Activated CD8-positive, alpha-beta T cell treated with anti-CD3 and anti-CD28 coated beads for 36 hours (primary cell): Measurements from ENCODE around the gene MRTFA. TPM values are rescaled to one million over a fixed set of nuclear protein-coding genes. Genes with fewer than 3 reads are reported as not detected.

ENCODE experiments used
- ATAC-seq: fragments of 200-7000 bp; cut with Tn5 transposase; one replicate; pipeline ENCODE4 v1.10.0; 2021; ENCODE audit warnings: mild to moderate bottlenecking, moderate library complexity
- CTCF ChIA-PET: fragments of 350-600 bp; sonication (Branson Sonifier 250); formaldehyde crosslinking; loops from one replicate; lab custom pipeline; 2021; ENCODE audit warnings: antibody characterized with exemption; lab: Charles Lee
- POLR2A ChIA-PET: fragments of 350-600 bp; sonication (Branson Sonifier 250); formaldehyde crosslinking; loops from one replicate; lab custom pipeline; 2021; ENCODE audit warnings: antibody characterized with exemption; lab: Charles Lee
- DNase-seq: peaks from one replicate; pipeline ENCODE4 v3.0.0-alpha.2; 2020
- H3K27ac Mint-ChIP-seq: one replicate; pipeline ENCODE4 v1.8.0; 2021; ENCODE audit warnings: mild to moderate bottlenecking, mixed read lengths
- H3K27me3 Mint-ChIP-seq: one replicate; pipeline ENCODE4 v1.8.0; 2021; ENCODE audit warnings: mixed read lengths
- H3K36me3 Mint-ChIP-seq: one replicate; pipeline ENCODE4 v1.8.0; 2021; ENCODE audit warnings: low read depth, mixed read lengths
- H3K4me1 Mint-ChIP-seq: one replicate; pipeline ENCODE4 v1.8.0; 2021; ENCODE audit warnings: low read depth, mixed read lengths
- H3K4me3 Mint-ChIP-seq: one replicate; pipeline ENCODE4 v1.8.0; 2021; ENCODE audit warnings: mild to moderate bottlenecking, moderate library complexity, mixed read lengths
- H3K9me3 Mint-ChIP-seq: one replicate; pipeline ENCODE4 v1.8.0; 2021; ENCODE audit warnings: mixed read lengths
- CTCF ChIP-seq: fragments of 200-600 bp; IDR thresholded peaks from one replicate; pipeline ENCODE4 v1.8.0; 2022; ENCODE audit warnings: antibody characterized with exemption, mild to moderate bottlenecking
- intact Hi-C: fragments of 100-400 bp; cut with micrococcal nuclease; formaldehyde crosslinking; loops from one replicate; pipeline ENCODE4 v1.10.0; 2022
- total RNA-seq, 2 experiments: library from RNA; stranded (reverse); gene quantifications; one replicate each; pipeline ENCODE4 v1.2.3, GENCODE V29; 2021

The MRTFA gene
- total RNA-seq, 2 experiments from 2014 or later: 37.4 to 40.0 TPM

DNA sequence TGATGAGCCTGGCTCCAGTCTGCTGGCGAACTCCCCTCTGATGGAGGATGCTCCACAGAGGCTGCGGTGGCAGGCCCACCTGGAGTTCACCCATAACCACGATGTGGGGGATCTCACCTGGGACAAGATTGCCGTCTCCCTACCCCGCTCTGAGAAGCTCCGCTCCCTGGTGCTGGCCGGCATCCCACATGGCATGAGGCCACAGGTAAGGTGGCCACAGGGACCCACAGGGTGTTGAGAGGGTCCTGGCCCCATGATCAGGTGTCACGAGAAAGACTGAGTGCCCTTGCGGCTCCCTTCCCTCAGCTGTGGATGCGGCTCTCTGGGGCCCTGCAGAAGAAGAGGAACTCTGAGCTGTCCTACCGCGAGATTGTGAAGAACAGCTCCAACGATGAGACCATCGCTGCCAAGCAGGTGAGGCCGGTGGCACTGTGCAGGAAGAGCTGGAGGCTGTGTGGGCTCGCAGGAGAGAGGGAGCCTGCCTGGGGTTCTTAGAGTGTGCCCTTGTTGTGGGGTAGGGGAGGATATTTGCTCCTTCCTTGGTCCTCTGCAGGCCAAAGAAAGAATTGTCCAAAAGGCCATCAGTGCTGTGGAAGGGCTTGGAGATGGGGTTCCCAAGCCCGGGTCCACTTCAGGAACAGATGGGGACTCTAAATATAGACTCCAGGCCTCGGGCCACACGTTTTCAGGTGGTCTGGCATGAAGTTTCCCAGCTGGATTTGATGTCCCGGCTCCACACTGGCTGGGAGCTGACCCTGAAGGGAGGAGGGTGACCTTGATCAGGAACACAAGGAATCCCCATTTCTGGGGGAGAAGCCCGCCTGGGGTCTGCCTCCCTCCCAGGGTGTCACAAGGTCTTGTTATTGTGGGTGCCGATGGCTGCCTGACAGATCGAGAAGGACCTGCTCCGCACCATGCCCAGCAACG, 232.0 kb downstream of the MRTFA start:
- ChIA-PET POLR2A (interaction anchor here (1.0 to 3.5 kb wide), 4 partner anchors 12 to 115 kb away, joined by 3 to 21 read pairs (median 4); no protein-coding TSS in a partner anchor), CTCF (interaction anchor here (1.4 kb wide), 1 partner anchor 27 kb away, joined by 3 read pairs; no protein-coding TSS in a partner anchor)
- no peaks in the 10 kb centered on the region for H3K9me3 Mint-ChIP-seq
- peaks cover 32% of the 10 kb centered on the region for H3K36me3 Mint-ChIP-seq
- H3K4me1 Mint-ChIP-seq: peaks cover 43% of the 10 kb centered on the region
- DNase-seq: no peak
- TF ChIP-seq CTCF: no peak
- H3K27ac Mint-ChIP-seq: no peak overlapping the region
- no peak overlapping the region for H3K4me3 Mint-ChIP-seq
- ATAC-seq: no peak
- intact Hi-C loops: no loop called here
- no peaks in the 10 kb centered on the region for H3K27me3 Mint-ChIP-seq

DNA sequence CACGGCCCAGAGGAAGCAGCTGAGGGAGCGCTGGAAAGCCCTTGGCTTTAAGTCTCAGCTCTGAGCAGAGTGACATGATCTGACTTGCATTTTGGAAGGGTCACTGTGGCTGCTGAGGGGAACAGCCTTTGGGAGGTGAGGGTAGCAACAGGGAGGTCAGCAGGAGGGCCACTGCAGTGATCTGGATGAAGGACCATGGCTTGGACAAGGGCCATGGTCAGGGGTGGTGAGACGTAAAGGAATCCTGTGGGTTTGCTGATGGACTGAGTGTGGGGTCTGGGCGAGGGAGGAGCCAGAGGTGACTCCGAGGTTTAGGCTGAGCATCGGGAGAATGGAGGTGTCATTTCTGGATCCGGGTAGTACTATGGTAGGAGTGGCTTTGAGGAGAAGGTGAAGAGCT, 232.9 kb downstream of the MRTFA start:
- peak overlapping the region; percentile 51 for H3K27ac Mint-ChIP-seq
- no peak overlapping the region for H3K4me3 Mint-ChIP-seq
- intact Hi-C loops: no loop called here
- POLR2A ChIA-PET: interaction anchor here (1.2 kb wide), 1 partner anchor 19 kb away, joined by 3 read pairs; no protein-coding TSS in a partner anchor
- H3K36me3 Mint-ChIP-seq: peaks cover 36% of the 10 kb centered on the region
- no peak for DNase-seq
- CTCF ChIA-PET: interaction anchor here (0.6 to 1.4 kb wide), 3 partner anchors 9 to 33 kb away, joined by 3 to 4 read pairs (median 3); no protein-coding TSS in a partner anchor
- no peak for TF ChIP-seq CTCF
- no peaks in the 10 kb centered on the region for H3K27me3 Mint-ChIP-seq
- no peaks in the 10 kb centered on the region for H3K9me3 Mint-ChIP-seq
- peaks cover 49% of the 10 kb centered on the region for H3K4me1 Mint-ChIP-seq
- no peak for ATAC-seq

DNA sequence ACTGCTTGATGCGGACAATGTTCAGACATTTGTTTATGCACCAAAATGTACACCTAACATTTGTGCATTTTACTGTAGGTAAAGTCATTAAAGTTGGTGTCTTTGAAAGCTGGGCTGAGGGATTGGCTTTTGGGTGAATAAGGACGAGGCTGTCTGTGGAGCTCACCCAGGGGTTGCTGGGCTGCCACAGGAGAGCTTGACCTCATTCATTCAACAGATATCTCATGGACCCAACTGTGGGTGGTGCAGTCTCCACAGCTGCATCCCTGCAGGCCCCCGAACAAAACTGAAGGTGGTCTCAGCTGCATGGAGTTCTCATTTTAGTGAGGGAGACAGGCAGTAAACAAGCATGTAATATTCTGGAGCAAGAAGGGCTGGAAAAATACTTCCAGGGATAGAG, 233.4 kb downstream of the MRTFA start:
- intact Hi-C loops: no loop called here
- DNase-seq: no peak
- POLR2A ChIA-PET: no interaction called here

DNA sequence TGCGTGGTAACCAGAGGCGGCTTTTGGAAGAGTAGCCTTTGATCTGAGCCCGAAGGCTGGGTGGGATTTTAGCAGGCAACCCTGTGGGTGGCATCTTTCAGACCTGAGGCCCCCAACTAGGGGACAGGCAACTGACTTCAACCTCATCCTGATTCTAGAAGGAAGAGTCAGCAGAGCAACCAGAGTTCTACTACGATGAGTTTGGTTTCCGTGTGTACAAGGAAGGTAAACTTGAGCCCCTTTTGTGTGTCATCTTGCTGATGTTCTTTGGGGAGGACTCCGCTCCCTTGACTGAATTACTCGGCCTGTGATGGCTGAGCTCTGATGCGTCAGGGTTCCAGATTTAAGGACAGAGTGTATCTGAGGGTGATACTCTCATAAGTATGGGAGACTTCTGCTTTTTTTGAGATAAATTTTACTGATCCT, 234.5 kb downstream of the MRTFA start:
- H3K4me1 Mint-ChIP-seq: peaks cover 61% of the 10 kb centered on the region
- H3K27ac Mint-ChIP-seq: peak overlapping the region; percentile 95
- H3K9me3 Mint-ChIP-seq: no peaks in the 10 kb centered on the region
- DNase-seq (peak; percentile 61), ATAC-seq (peak; percentile 69)
- no peaks in the 10 kb centered on the region for H3K27me3 Mint-ChIP-seq
- ChIA-PET CTCF (interaction anchor here (0.7 to 0.9 kb wide), 2 partner anchors 14 to 35 kb away, joined by 3 to 4 read pairs; no protein-coding TSS in a partner anchor), POLR2A (interaction anchor here (1.0 kb wide), 1 partner anchor 8 kb away, joined by 3 read pairs; no protein-coding TSS in a partner anchor)
- H3K36me3 Mint-ChIP-seq: peaks cover 37% of the 10 kb centered on the region
- no peak for TF ChIP-seq CTCF
- intact Hi-C loops: no loop called here
- peak overlapping the region; percentile 55 for H3K4me3 Mint-ChIP-seq

More for the DNA sequence above, 233.4 kb downstream of the MRTFA start:
- Mint-ChIP-seq H3K27ac (peak overlapping the region; percentile 95), H3K9me3 (no peaks in the 10 kb centered on the region), H3K27me3 (no peaks in the 10 kb centered on the region), H3K36me3 (peaks cover 36% of the 10 kb centered on the region), H3K4me1 (peaks cover 54% of the 10 kb centered on the region), H3K4me3 (no peak overlapping the region)
- TF ChIP-seq CTCF: no peak
- ATAC-seq: no peak
- CTCF ChIA-PET: interaction anchor here (0.7 kb wide), 1 partner anchor 34 kb away, joined by 4 read pairs; no protein-coding TSS in a partner anchor
